Transverse colon (tissue), 4 donors: ENCODE data around the gene EPHB2. TPM values are rescaled to one million over a fixed set of nuclear protein-coding genes. Genes with fewer than 3 reads are reported as not detected.
A peak's percentile ranks its signal among the peaks of the same experiment; 100 is the strongest.

Source experiments
- DNase-seq: peaks from one replicate; pipeline ENCODE4 v3.0.0-alpha.2; 2019
- H3K27ac ChIP-seq, 4 donors: fragments of 200-600 bp; sonication (generic); 2 replicates each; pipeline ENCODE4 v1.5.1; 2016 to 2018; ENCODE audit warnings: inconsistent platforms in 4 of 4
- H3K27me3 ChIP-seq: fragments of 200-600 bp; sonication (generic); 2 replicates; pipeline ENCODE4 v1.5.1; 2017; ENCODE audit warnings: inconsistent platforms
- H3K36me3 ChIP-seq, 4 donors: fragments of 200-600 bp; sonication (generic); 2 replicates each; pipeline ENCODE4 v1.5.1; 2017 to 2019; ENCODE audit warnings: inconsistent platforms in 4 of 4
- H3K4me1 ChIP-seq, 4 donors: fragments of 200-600 bp; sonication (generic); 2 replicates each; pipeline ENCODE4 v1.5.1; 2017 to 2020; ENCODE audit warnings: inconsistent platforms in 4 of 4
- H3K4me3 ChIP-seq, 4 donors: fragments of 200-600 bp; sonication (generic); 1 replicate in 1 of 4; 2 replicates in 3 of 4; pipeline versions ENCODE4 v1.5.1 to v1.6.1; 2017 to 2019; ENCODE audit warnings: inconsistent platforms in 4 of 4
- H3K9me3 ChIP-seq, 2 donors: fragments of 200-600 bp; sonication (generic); 2 replicates each; pipeline ENCODE4 v1.5.1; 2017 to 2019; ENCODE audit warnings: inconsistent platforms in 2 of 2
- CTCF ChIP-seq, 5 experiments: fragments of 200-600 bp in 3 of 5; fragments of 450-650 bp in 2 of 5; sonication (generic) in 3 of 5; IDR thresholded peaks; 1 replicate in 2 of 5; 2 replicates in 3 of 5; pipeline ENCODE4 v1.5.1; 2016 to 2017; ENCODE audit warnings: antibody characterized with exemption in 5 of 5, inconsistent platforms in 3 of 5, mild to moderate bottlenecking in 2 of 5, moderate library complexity in 1 of 5
- EP300 ChIP-seq: sonication (generic); formaldehyde crosslinking; IDR thresholded peaks from one replicate; pipeline ENCODE4 v1.6.1; 2017; ENCODE audit warnings: antibody characterized with exemption, low read depth
- POLR2A ChIP-seq: fragments of 450-650 bp; IDR thresholded peaks from one replicate; pipeline ENCODE4 v1.6.1; 2016; ENCODE audit warnings: antibody characterized with exemption, mild to moderate bottlenecking, moderate library complexity
- POLR2AphosphoS5 ChIP-seq, 3 donors: sonication (generic); formaldehyde crosslinking; IDR thresholded peaks; one replicate each; pipeline ENCODE4 v1.6.1; 2016; ENCODE audit warnings: antibody characterized with exemption in 3 of 3
- WGBS, 2 donors: methylation state at CpG; one replicate each; pipeline ENCODE4 v1.1.5; 2018; ENCODE audit warnings: low coverage in 1 of 2; 5-methylcytosine and 5-hydroxymethylcytosine counted together
- in situ Hi-C, 4 donors: fragments of 200-750 bp; cut with MboI; loops; one replicate each; pipeline versions ENCODE4 v1.15.0 to v1.15.1; 2017; ENCODE audit warnings: low sequenced_read_pairs in 3 of 4, low pct_ligation_motif_present in 1 of 4, low pct_unique_long_range_greater_than_20kb in 1 of 4
- intact Hi-C: fragments of 100-400 bp; cut with DNase I; formaldehyde crosslinking; loops from one replicate; pipeline ENCODE4 v1.15.1; 2023; ENCODE audit warnings: low total_unique reads
- total RNA-seq, 4 donors: library from RNA; depleted of rRNA; stranded (reverse); fragments of >200 nt; gene quantifications; one replicate each; pipeline ENCODE4 v1.1.0, GENCODE V29; 2016

The EPHB2 gene
- total RNA-seq, 4 donors from 2014 or later = 3.0 to 152 (median 27.9) TPM

GRCh38 chr1:22857661-22858060, 147.0 kb downstream of the EPHB2 start:
- Histone ChIP-seq H3K27ac (no peak overlapping the region), H3K4me3 (no peak overlapping the region), H3K27me3 (no peaks in the 10 kb centered on the region), H3K9me3 (no peaks in the 10 kb centered on the region), H3K4me1 (no peaks in the 10 kb centered on the region), H3K36me3 (no peaks in the 10 kb centered on the region)
- WGBS, 2 donors = 67 to 86% methylated on average over 1 to 7 of the region's 7 CpGs
- intact Hi-C loops (no loop called here), in situ Hi-C loops (loop anchor here in 1 of 4 donors (25.0 kb wide), 1 partner anchor 145 kb away; the partner anchor contains the start of gene EPHB2)
- TF ChIP-seq POLR2A = no peak
- no peak for TF ChIP-seq POLR2AphosphoS5 (IDR thresholded peaks at IDR 0.05)
- TF ChIP-seq EP300 = no peak
- no peak for DNase-seq

- no peak for DNase-seq
- Histone ChIP-seq H3K27me3 (no peaks in the 10 kb centered on the region), H3K4me1 (no peaks in the 10 kb centered on the region), H3K4me3 (no peak overlapping the region), H3K36me3 (no peaks in the 10 kb centered on the region), H3K9me3 (no peaks in the 10 kb centered on the region), H3K27ac (no peak overlapping the region)
- 84 to 100% methylated on average over 3 to 9 of the region's 9 CpGs for WGBS, 2 donors
- intact Hi-C loops = no loop called here
- in situ Hi-C loops = loop anchor here in 1 of 4 donors (25.0 kb wide), 1 partner anchor 148 kb away; the partner anchor contains the start of gene EPHB2
- TF ChIP-seq POLR2AphosphoS5 (IDR thresholded peaks at IDR 0.05) = no peak
- TF ChIP-seq POLR2A = no peak
- TF ChIP-seq CTCF (IDR thresholded peaks at IDR 0.05) = no peak
- no peak for TF ChIP-seq EP300
Measured at GRCh38 chr1:22860414-22860800, 149.8 kb downstream of the EPHB2 start.

GRCh38 chr1:22860883-22861385, 150.3 kb downstream of the EPHB2 start:
- Histone ChIP-seq H3K27me3 (no peaks in the 10 kb centered on the region), H3K36me3 (no peaks in the 10 kb centered on the region), H3K4me3 (no peak overlapping the region), H3K4me1 (no peaks in the 10 kb centered on the region), H3K9me3 (no peaks in the 10 kb centered on the region), H3K27ac (no peak overlapping the region)
- intact Hi-C loops = no loop called here
- WGBS, 2 donors = 76% methylated on average over 4 of the region's 4 CpGs; no CpG with 5 or more reads in 1 of the 2 donors
- DNase-seq = no peak
- in situ Hi-C loops = loop anchor here in 1 of 4 donors (25.0 kb wide), 1 partner anchor 149 kb away; the partner anchor contains the start of gene EPHB2
- TF ChIP-seq EP300 = no peak

- peak; percentile 62 to 83 (median 74) for TF ChIP-seq CTCF (IDR thresholded peaks at IDR 0.05)
- TF ChIP-seq POLR2A = no peak
- DNase-seq = peak; percentile 22
- Histone ChIP-seq H3K4me1 (no peaks in the 10 kb centered on the region), H3K27ac (no peak overlapping the region), H3K4me3 (no peak overlapping the region), H3K27me3 (no peaks in the 10 kb centered on the region), H3K9me3 (no peaks in the 10 kb centered on the region), H3K36me3 (no peaks in the 10 kb centered on the region)
- intact Hi-C loops (no loop called here), in situ Hi-C loops (loop anchor here in 1 of 4 donors (25.0 kb wide), 1 partner anchor 150 kb away; the partner anchor contains the start of gene EPHB2)
- WGBS, 2 donors = 69% methylated on average over 4 of the region's 4 CpGs; no CpG with 5 or more reads in 1 of the 2 donors
Measured at GRCh38 chr1:22861764-22862440, 151.3 kb downstream of the EPHB2 start.

GRCh38 chr1:22862752-22863151, 152.1 kb downstream of the EPHB2 start:
- no peaks in the 10 kb centered on the region for H3K27me3 ChIP-seq
- TF ChIP-seq EP300 (no peak), POLR2A (no peak), CTCF (IDR thresholded peaks at IDR 0.05) (no peak), POLR2AphosphoS5 (IDR thresholded peaks at IDR 0.05) (no peak)
- no peaks in the 10 kb centered on the region for H3K36me3 ChIP-seq
- no peaks in the 10 kb centered on the region for H3K9me3 ChIP-seq
- no peaks in the 10 kb centered on the region for H3K4me1 ChIP-seq
- intact Hi-C loops (no loop called here), in situ Hi-C loops (loop anchor here in 1 of 4 donors (25.0 kb wide), 1 partner anchor 150 kb away; the partner anchor contains the start of gene EPHB2)
- H3K27ac ChIP-seq = no peak overlapping the region
- DNase-seq = no peak
- H3K4me3 ChIP-seq = no peak overlapping the region
- WGBS, 2 donors = 87 to 93% methylated on average over 3 to 9 of the region's 9 CpGs
